SK-N-SH (cell line): ENCODE measurements around the gene AXL. TPM values are rescaled to one million over a fixed set of nuclear protein-coding genes. Genes with fewer than 3 reads are reported as not detected.

Experiments used
- CTCF ChIA-PET: fragments of 300-600, 350-600 bp; formaldehyde crosslinking; extraction: SDS; loops from one replicate; lab custom pipeline; 2021; lab: Yijun Ruan, JAX
- POLR2A ChIA-PET: fragments of 350-600 bp; sonication (Branson Sonifier 250); formaldehyde crosslinking; extraction: SDS; loops from one replicate; lab custom pipeline; 2020; ENCODE audit warnings: antibody characterized with exemption, inconsistent platforms; lab: Yijun Ruan, JAX
- DNase-seq: peaks from one replicate; pipeline ENCODE4 v3.0.0; 2012
- H2AFZ ChIP-seq: fragments of 200-600 bp; sonication (generic); 2 replicates; pipeline ENCODE4 v1.8.1; 2016; ENCODE audit warnings: antibody characterized with exemption, mild to moderate bottlenecking, low read depth
- H3F3A ChIP-seq: fragments of 200-600 bp; sonication (generic); replicated peaks from 2 replicates; pipeline ENCODE3; 2016; ENCODE audit warnings: antibody characterized with exemption, mild to moderate bottlenecking; ENCODE audit not compliant: insufficient read depth
- H3K27ac ChIP-seq, 2 experiments: fragments of 200-500 bp in 1 of 2; fragments of 200-600 bp in 1 of 2; sonication (Bioruptor generic) in 1 of 2; sonication (generic), shearing (Covaris generic) in 1 of 2; 2 replicates each; pipeline versions ENCODE4 v1.5.1 to v1.6.1; 2014 to 2016; ENCODE audit warnings: low read depth in 2 of 2, inconsistent platforms in 1 of 2, low read length in 1 of 2, mild to moderate bottlenecking in 1 of 2, mixed read lengths in 1 of 2
- H3K27me3 ChIP-seq: fragments of 200-600 bp; sonication (generic), shearing (Covaris generic); 2 replicates; pipeline ENCODE4 v1.6.1; 2016; ENCODE audit warnings: mixed run types; ENCODE audit not compliant: insufficient read depth
- H3K36me3 ChIP-seq, 2 experiments: fragments of 200-500 bp in 1 of 2; fragments of 200-600 bp in 1 of 2; sonication (Bioruptor generic) in 1 of 2; sonication (generic) in 1 of 2; replicated peaks in 1 of 2; 2 replicates each; pipeline versions ENCODE3 to v1.5.1; 2014 to 2016; ENCODE audit warnings: low read length in 1 of 2, mild to moderate bottlenecking in 1 of 2; ENCODE audit not compliant: insufficient read depth in 2 of 2, control insufficient read depth in 1 of 2
- H3K4me1 ChIP-seq, 2 experiments: fragments of 200-500 bp in 1 of 2; fragments of 200-600 bp in 1 of 2; sonication (Bioruptor generic) in 1 of 2; sonication (generic), shearing (Covaris generic) in 1 of 2; 2 replicates each; pipeline versions ENCODE4 v1.5.1 to v1.6.1; 2014 to 2016; ENCODE audit warnings: low read depth in 1 of 2, low read length in 1 of 2, mixed run types in 1 of 2; ENCODE audit not compliant: insufficient read depth in 2 of 2, control insufficient read depth in 1 of 2
- H3K4me2 ChIP-seq: fragments of 200-600 bp; sonication (generic), shearing (Covaris generic); 2 replicates; pipeline ENCODE4 v1.6.1; 2017; ENCODE audit warnings: mixed run types
- H3K4me3 ChIP-seq, 2 experiments: fragments of 200-500 bp in 1 of 2; fragments of 200-600 bp in 1 of 2; sonication (Bioruptor generic) in 1 of 2; sonication (generic), shearing (Covaris generic) in 1 of 2; 2 replicates each; pipeline versions ENCODE4 v1.5.1 to v1.8.1; 2014 to 2016; ENCODE audit warnings: low read depth in 2 of 2, inconsistent platforms in 1 of 2, low read length in 1 of 2, mild to moderate bottlenecking in 1 of 2, mixed read lengths in 1 of 2, moderate library complexity in 1 of 2
- H3K79me2 ChIP-seq: fragments of 200-600 bp; sonication (generic); 2 replicates; pipeline ENCODE4 v1.8.1; 2017; ENCODE audit warnings: mild to moderate bottlenecking; ENCODE audit not compliant: insufficient read depth
- H3K9ac ChIP-seq: fragments of 200-600 bp; sonication (generic); 2 replicates; pipeline ENCODE4 v1.6.1; 2017; ENCODE audit warnings: mixed run types
- H3K9me2 ChIP-seq: fragments of 200-600 bp; sonication (generic); 2 replicates; pipeline ENCODE4 v1.6.1; 2017; ENCODE audit warnings: mixed run types
- H3K9me3 ChIP-seq: fragments of 200-600 bp; sonication (generic); 2 replicates; pipeline ENCODE4 v1.6.1; 2017; ENCODE audit warnings: mixed run types, mild to moderate bottlenecking, moderate library complexity
- H4K20me1 ChIP-seq: fragments of 200-600 bp; sonication (generic); 2 replicates; pipeline ENCODE4 v1.6.1; 2017; ENCODE audit warnings: mild to moderate bottlenecking, mixed run types; ENCODE audit not compliant: insufficient read depth
- FOXJ3 ChIP-seq: sonication (generic); formaldehyde crosslinking; IDR thresholded peaks from 2 replicates; pipeline ENCODE4 v1.5.1; 2020; ENCODE audit warnings: mild to moderate bottlenecking, missing genetic modification reagents
- GATA2 ChIP-seq: sonication (generic); formaldehyde crosslinking; IDR thresholded peaks from 2 replicates; pipeline ENCODE4 v1.5.0; 2020; ENCODE audit warnings: mild to moderate bottlenecking, missing genetic modification reagents
- IRF3 ChIP-seq: fragments of 150-350 bp; IDR thresholded peaks from 2 replicates; pipeline ENCODE4 v1.6.1; 2016; ENCODE audit warnings: mild to moderate bottlenecking, low read depth, low read length
- JUND ChIP-seq: IDR thresholded peaks from 2 replicates; pipeline ENCODE4 v1.4.0; 2012
- MAX ChIP-seq: IDR thresholded peaks from 2 replicates; pipeline ENCODE4 v1.4.0; 2012; ENCODE audit warnings: low read depth
- MXI1 ChIP-seq: IDR thresholded peaks from 2 replicates; pipeline ENCODE4 v1.6.1; 2012; ENCODE audit warnings: mild to moderate bottlenecking, low read depth, low read length, improper control_type of control experiment
- NRF1 ChIP-seq: IDR thresholded peaks from 2 replicates; pipeline ENCODE4 v1.6.1; 2012; ENCODE audit warnings: low read depth, mild to moderate bottlenecking, low read length
- POLR2AphosphoS5 ChIP-seq: IDR thresholded peaks from 2 replicates; pipeline ENCODE4 v1.6.1; 2012; ENCODE audit warnings: low read depth, low read length
- REST ChIP-seq: IDR thresholded peaks from 2 replicates; pipeline ENCODE4 v1.6.1; 2012; ENCODE audit warnings: mild to moderate bottlenecking, low read depth, low read length, moderate library complexity
- RFX5 ChIP-seq: IDR thresholded peaks from 2 replicates; pipeline ENCODE4 v1.6.1; 2012; ENCODE audit warnings: mild to moderate bottlenecking, improper control_type of control experiment, low read length
- SIN3A ChIP-seq: IDR thresholded peaks from 2 replicates; pipeline ENCODE4 v1.6.1; 2012; ENCODE audit warnings: low read depth, mild to moderate bottlenecking, low read length, moderate library complexity, borderline replicate concordance
- SMC3 ChIP-seq: IDR thresholded peaks from 2 replicates; pipeline ENCODE4 v1.6.1; 2012; ENCODE audit warnings: low read depth, low read length, improper control_type of control experiment
- TEAD4 ChIP-seq: IDR thresholded peaks from 2 replicates; pipeline ENCODE4 v1.4.0; 2012; ENCODE audit warnings: mild to moderate bottlenecking, borderline replicate concordance; ENCODE audit not compliant: insufficient read depth
- USF2 ChIP-seq: fragments of 150-350 bp; IDR thresholded peaks from 2 replicates; pipeline ENCODE4 v1.6.1; 2017; ENCODE audit warnings: antibody characterized with exemption, low read length, low read depth, borderline replicate concordance
- ZBTB33 ChIP-seq: IDR thresholded peaks from 2 replicates; pipeline ENCODE4 v1.4.0; 2012; ENCODE audit warnings: low read depth, borderline replicate concordance
- WGBS: methylation state at CpG from one replicate; pipeline ENCODE4 v1.1.6; 2017; ENCODE audit warnings: low lambda C conversion rate; 5-methylcytosine and 5-hydroxymethylcytosine counted together
- polyA plus RNA-seq, 3 experiments: library from polyadenylated mRNA; depleted of rRNA; stranded (reverse); fragments of >200 nt; gene quantifications; 2 replicates each; pipeline ENCODE4 v1.2.3, GENCODE V29; 2012
- TF ChIP-seq, protein P1 (sequence below): fragments of 200-600 bp; sonication (generic); IDR thresholded peaks from 2 replicates; pipeline ENCODE4 v1.6.1; 2017; ENCODE audit warnings: antibody characterized with exemption, mild to moderate bottlenecking, moderate library complexity

The AXL gene
- polyA plus RNA-seq, 1 of the 3 experiments (the other 2 are of a cell fraction): 82.6 TPM

DNA sequence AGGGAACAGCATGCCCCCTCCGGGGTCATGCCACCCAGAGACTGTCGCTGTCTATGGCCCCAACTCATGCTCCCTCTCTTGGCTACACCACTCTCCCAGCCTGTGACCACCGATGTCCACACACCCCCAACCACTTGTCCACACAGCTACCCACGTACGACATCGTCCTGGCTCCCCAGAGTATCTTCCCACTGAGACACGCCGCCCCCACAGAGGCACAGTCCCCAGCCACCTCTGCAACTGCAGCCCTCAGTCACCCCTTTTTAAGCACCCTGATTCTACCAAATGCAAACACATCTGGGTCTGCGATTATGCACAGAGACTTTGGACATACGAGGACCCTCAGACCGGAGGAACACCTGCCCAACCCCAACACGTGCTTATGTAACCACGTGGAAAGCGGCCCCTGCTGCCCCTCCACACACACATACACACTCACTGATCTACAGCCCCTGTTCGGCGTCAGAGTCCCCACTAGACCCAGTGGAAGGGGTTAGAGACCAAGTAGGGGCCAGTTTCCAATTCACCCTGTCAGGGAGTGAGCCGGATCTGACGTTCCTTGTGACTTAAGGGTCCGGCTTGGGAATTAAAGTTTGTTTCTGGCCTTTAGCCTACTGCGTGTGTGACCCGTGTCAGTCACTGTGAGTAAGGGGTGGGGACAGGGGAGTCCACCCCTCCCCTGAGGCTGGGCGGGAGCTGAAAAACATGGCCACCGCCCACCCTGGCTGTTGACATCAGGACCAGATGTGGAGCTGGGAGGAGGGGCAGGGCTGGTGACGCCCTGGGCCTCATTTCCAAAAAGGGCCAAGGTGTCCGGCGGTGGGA is 11.9 kb upstream of the AXL start:
- Histone ChIP-seq H3K4me3 (no peak overlapping the region), H3K36me3 (no peaks in the 10 kb centered on the region), H3K27ac (no peak overlapping the region), H3K9me3 (no peaks in the 10 kb centered on the region), H3K4me1 (no peaks in the 10 kb centered on the region), H3K27me3 (no peaks in the 10 kb centered on the region), H3K79me2 (no peaks in the 10 kb centered on the region), H2AFZ (no peak overlapping the region), H4K20me1 (no peaks in the 10 kb centered on the region), H3K9ac (no peak overlapping the region), H3K9me2 (no peaks in the 10 kb centered on the region), H3K4me2 (no peak overlapping the region), H3F3A (peaks cover 10% of the 10 kb centered on the region)
- ChIA-PET POLR2A (no interaction called here), CTCF (interaction anchor here (0.6 to 3.1 kb wide), 4 partner anchors 53 to 821 kb away, joined by 3 to 15 read pairs (median 4); no protein-coding TSS in a partner anchor)
- no peak for TF ChIP-seq SIN3A
- DNase-seq: no peak
- WGBS: 78% methylated on average over 23 of the region's 26 CpGs

- ChIA-PET POLR2A (no interaction called here), CTCF (no interaction called here)
- Histone ChIP-seq H3K9ac (no peak overlapping the region), H3K9me2 (no peaks in the 10 kb centered on the region), H3K4me1 (no peaks in the 10 kb centered on the region), H3K27ac (no peak overlapping the region), H4K20me1 (no peaks in the 10 kb centered on the region), H3K79me2 (peaks cover 8% of the 10 kb centered on the region), H2AFZ (no peak overlapping the region), H3K9me3 (no peaks in the 10 kb centered on the region), H3K27me3 (no peaks in the 10 kb centered on the region), H3K36me3 (no peaks in the 10 kb centered on the region), H3K4me3 (no peak overlapping the region), H3K4me2 (no peak overlapping the region), H3F3A (no peaks in the 10 kb centered on the region)
- WGBS: 76% methylated on average over 1 of the region's 1 CpG
- DNase-seq: no peak
- TF ChIP-seq FOXJ3 (CRISPR knock-in tag): no peak
- TF ChIP-seq GATA2 (CRISPR knock-in tag): no peak
- TF ChIP-seq RFX5: no peak
- TF ChIP-seq TEAD4: no peak
- TF ChIP-seq ZBTB33: no peak
- no peak for TF ChIP-seq REST
- no peak for TF ChIP-seq JUND
- no peak for TF ChIP-seq NRF1
- no peak for TF ChIP-seq SMC3
- TF ChIP-seq USF2: no peak
- TF ChIP-seq MXI1: no peak
- TF ChIP-seq, protein P1, sequence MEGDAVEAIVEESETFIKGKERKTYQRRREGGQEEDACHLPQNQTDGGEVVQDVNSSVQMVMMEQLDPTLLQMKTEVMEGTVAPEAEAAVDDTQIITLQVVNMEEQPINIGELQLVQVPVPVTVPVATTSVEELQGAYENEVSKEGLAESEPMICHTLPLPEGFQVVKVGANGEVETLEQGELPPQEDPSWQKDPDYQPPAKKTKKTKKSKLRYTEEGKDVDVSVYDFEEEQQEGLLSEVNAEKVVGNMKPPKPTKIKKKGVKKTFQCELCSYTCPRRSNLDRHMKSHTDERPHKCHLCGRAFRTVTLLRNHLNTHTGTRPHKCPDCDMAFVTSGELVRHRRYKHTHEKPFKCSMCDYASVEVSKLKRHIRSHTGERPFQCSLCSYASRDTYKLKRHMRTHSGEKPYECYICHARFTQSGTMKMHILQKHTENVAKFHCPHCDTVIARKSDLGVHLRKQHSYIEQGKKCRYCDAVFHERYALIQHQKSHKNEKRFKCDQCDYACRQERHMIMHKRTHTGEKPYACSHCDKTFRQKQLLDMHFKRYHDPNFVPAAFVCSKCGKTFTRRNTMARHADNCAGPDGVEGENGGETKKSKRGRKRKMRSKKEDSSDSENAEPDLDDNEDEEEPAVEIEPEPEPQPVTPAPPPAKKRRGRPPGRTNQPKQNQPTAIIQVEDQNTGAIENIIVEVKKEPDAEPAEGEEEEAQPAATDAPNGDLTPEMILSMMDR: no peak
- no peak for TF ChIP-seq POLR2AphosphoS5
- TF ChIP-seq IRF3: no peak
- TF ChIP-seq MAX: no peak
These were observed 4.9 kb upstream of the AXL start for GRCh38 chr19:41214161-41214560.
